Measurements from ENCODE around the gene SNTG2.

SNTG2 gene

GRCh38 chr2:929011-929735, 21.5 kb upstream of the SNTG2 start:
- DNase-seq, result no peak

DNA sequence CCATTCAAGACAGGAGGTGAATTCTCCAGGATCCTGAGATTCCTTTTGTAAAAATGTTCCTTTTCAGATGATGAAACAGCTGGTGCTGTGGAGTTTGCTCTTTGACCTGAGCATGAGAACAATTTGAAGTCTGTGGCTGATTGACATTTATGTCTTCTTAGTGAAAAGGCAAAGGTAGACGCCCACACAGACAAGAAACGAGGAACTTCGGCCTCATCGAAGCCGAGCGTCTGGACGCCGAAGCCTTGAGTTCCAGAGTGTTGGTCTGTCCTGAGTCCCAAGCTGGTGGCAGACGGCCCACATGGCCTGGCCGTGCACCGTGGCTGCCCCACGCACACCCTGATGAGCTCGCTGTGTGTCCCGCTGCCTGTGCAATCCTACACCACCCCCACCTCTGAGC, 20.7 kb upstream of the SNTG2 start:
- DNase-seq, result no peak

GRCh38 chr2:930935-931334, 19.7 kb upstream of the SNTG2 start:
- no peak for DNase-seq

GRCh38 chr2:932320-933115, 18.1 kb upstream of the SNTG2 start:
- DNase-seq, result no peak

- DNase-seq, result no peak
Measured at GRCh38 chr2:933734-934295, 16.8 kb upstream of the SNTG2 start.

GRCh38 chr2:937530-937929, 13.1 kb upstream of the SNTG2 start:
- DNase-seq, result no peak

DNA sequence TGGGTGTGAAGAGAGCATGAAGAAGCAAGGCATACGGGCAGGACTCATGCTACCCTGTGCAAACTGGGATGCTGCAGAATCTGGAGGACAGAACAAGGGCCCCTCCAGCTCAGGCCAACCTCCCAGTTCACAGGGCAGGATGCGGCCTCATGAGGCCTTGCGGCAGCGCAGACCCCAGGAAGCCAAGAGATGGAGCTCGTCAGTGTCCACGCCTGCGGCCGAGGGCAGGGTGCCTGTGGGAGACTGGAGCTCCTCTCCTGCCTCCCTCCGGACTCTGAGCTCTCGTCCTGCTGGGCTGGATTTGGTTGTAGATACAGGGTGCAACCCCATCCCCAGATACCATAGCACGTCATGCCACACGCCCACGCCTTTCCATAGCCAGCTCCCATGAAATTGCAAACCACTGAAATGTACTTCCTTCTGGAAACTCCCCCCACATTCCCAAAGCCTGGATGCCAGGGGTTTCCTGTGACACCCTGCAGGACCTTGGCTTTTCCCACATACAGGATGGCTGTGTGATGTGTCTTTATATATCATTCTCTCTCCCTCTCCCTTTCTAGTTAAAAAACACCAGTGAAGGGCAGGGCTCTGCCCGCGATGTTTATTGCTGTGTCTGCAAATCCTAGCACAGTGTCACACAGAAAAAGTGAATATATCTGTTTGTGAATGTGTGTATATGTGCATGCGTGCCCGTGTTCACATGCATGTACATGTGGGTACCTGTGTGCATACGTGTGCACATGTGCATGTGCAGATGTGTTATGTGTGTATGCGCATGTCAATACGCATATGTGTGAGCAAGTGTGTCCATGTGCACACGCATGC, 12.3 kb upstream of the SNTG2 start:
- no peak for DNase-seq

DNA sequence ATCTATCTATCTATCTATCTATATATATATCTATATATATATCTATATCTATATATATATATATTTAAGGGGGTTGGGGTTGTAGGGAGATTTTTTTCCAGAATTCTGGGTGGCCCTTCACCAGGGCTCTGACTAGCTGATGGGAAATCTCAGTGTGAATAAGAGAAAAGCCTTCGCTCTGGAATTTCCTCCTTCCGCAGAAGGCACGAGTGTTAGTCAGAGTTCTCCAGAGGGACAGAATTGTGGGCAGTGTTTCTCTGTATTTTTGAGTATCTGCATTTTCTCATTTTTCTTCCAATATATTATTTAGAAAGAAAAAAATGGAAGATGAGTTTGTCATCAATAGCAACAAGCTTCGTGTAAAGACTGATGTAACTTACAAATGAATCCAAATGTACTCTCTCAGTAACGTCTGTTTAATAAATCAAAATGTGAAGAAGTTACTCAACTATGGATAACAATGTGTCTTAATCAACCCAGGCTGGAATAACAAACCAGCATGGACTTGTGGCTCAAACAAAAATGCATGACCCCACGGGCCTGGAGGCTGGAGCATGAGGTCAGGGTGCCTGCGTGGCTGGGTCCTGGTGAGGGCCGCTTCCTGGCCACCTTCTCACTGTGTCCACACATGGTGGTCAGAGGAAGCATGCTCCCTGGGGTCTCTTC, 10.6 kb upstream of the SNTG2 start:
- no peak for DNase-seq

GRCh38 chr2:941871-942270, 8.8 kb upstream of the SNTG2 start:
- DNase-seq, result no peak

GRCh38 chr2:942775-943460, 7.7 kb upstream of the SNTG2 start:
- DNase-seq, result no peak

- no peak for DNase-seq
Measured at GRCh38 chr2:943461-943797, 7.2 kb upstream of the SNTG2 start.

GRCh38 chr2:943821-944220, 6.8 kb upstream of the SNTG2 start:
- no peak for DNase-seq

GRCh38 chr2:944693-945092, 6.0 kb upstream of the SNTG2 start:
- DNase-seq, result no peak

GRCh38 chr2:945104-945503, 5.5 kb upstream of the SNTG2 start:
- no peak for DNase-seq

DNA sequence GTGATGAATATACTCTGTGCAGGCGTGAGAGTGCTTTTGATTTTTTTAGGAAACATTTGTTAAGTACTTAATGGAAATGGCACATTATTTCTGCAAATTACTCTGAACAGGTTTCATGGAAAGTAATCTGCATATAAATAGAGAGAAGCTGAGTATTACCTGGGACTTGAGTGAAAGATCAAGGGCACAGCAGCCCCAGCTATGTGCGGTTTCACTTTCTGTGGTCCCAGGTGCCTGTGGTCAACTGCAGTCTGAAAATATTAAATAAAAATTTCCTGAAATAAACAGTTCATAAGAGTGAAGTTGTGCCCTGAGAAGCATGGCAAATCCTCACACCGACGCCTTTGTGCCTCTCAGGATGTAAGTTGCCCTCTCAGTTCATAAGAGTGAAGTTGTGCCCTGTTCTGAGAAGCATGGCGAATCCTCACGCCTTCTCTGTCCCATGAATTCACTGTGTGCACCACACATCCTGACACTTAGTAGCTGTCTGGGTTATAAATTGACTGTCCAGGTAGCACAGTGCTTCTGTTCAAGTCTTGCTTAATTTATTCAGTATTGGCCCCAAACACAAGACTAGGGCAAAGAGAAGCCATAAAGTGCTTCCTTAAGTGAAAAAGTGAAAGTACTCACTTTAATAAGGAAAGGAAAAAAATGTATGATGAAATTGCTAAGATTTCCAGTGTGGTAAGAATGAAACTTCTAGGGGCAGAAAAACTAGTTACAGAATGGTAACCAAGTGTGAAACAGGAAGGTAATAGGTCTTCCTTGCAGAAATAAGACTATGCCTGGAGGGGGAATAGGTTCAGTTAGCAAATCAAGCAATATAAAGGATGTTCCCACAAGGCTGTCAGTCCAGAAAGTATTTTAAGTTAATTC, 4.3 kb upstream of the SNTG2 start:
- DNase-seq, result no peak

DNA sequence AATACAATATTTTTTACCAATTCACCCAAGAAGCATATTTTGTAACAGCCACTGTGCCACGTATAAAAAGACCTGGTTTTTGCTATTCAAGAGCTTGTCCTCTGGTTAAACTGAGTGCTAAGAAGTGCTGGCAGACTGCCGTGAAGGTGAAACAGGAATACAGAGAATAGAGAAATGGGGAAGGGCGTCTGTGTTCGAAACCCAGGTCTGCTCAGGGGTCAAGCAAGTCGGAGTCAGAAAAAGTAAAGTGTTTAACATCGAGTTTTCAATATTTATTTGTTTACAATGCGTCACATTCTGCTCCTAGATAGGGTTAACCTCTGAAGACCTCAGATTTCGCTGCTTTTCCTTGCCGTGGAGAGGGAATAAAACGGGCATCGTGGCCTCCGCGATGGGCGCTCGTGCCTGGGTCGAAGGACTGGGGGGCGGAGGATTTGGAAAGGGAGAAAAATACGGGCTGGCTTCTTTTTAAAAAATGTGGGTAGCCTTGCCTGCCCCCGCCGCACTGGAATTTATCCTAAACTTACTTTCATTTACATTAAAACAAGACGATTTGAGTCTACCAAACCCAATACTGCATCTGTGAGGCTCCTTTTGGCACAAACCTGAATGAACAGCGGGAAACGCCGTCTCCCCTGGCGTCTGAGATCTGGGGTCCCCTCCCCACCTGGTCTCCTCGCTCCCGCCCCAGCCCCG, 1.1 kb upstream of the SNTG2 start:
- no peak for DNase-seq

DNA sequence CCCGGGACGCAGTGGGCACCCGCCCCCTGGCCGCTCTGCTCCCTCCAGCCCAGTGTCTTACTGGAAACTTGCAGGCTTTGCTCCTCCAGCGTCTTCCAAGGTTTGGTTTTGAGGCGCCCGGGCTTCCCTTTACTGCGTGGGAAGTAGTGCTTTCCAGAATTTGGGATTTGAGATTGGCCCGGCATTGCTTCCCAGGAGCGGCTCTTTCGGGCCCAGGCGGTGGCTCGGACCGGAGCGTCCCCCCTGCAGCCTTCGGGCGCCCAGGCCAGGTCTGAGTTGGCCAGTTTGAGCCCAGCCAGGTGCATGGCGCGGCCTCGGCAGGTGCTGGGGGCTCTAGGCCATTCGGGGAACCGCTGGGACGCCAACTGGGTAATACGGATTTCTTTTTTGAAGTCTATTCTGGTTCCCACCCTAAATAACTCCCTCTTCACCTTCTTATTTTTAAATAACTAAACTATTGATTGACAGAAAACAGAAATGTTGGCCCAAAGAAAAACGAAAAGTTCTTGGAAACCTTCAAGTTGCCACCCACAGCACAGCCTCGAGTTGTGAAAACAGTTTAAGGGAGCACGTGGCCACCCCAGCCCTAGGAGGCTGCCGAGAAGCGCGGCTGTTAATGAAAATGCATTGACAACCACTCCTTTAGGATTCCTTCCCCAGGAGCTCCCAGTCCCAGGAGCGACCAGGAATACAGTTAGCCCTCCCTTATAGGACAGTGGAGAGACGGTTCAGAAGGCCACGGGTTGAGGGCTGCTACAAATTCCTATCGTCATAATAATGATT, 766 bp downstream of the SNTG2 start:
- no peak for DNase-seq

DNA sequence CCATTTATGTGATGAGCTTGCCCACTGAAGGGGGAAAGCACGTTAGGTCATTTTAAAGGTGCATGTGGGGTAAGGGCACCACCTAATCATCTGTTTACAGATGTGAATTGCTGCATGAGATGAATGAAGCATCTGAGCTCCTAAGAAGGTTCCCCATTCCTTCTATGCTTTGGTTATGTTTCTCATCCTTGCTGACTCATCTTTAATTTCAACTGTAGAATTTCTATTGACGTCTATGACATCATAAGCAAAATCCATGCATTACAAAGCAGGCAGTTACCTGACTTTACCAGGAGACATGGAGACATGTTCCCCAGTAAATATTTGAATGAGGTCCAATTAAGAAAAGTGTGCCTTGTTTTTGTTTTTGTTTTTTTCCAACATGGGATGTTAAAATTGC, 2.8 kb downstream of the SNTG2 start:
- no peak for DNase-seq

DNA sequence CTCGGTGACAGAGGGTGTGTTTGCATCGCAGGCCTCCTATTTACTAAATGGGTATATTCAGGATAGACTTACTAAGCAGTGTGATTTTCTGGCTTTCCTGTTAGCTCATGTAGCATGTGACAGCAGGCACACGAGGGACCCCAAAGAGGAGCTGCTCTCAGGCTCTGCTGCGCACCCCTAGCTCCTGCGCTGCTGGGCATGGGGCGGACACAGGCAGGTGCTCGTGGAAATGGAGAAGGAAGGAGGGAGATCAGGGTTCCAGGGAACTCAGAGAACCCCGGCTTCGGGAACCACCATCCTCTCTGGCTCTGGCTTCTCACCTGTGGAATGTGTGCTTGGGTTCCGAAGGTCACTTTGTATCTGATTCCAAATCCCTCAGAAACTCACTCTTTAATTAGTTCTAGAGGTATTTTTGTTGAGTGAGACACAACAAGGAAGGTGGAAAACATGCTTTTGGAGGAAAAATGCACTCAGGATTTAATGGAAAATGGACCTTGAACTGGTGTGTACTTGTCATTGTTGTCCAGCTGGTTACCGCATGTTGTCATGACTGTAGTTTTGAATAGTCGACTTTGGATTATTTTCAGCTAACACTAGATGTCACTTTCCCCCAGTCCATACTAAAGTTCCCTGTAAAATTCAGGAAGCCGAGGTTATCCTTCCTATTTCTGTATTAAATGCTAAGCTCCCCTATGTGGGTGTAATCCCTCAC, 3.5 kb downstream of the SNTG2 start:
- DNase-seq, result no peak

Measured in SIG-M5 (cell line).